ENCODE data around the gene AGTPBP1.

AGTPBP1 gene

GRCh38 chr9:85515021-85515420 lies 226.7 kb downstream of the AGTPBP1 start:
- Histone ChIP-seq H3K27me3 (replicated peaks; ENCODE audit: insufficient read depth, low read length) (no peaks in the 10 kb centered on the region), H3F3A (ENCODE audit: insufficient read depth, low read length) (no peaks in the 10 kb centered on the region), H3K4me3 (ENCODE audit: low read length) (no peak overlapping the region), H3K9me3 (replicated peaks; ENCODE audit: insufficient read depth, low read length) (no peaks in the 10 kb centered on the region), H2AFZ (ENCODE audit: low read length) (no peak overlapping the region), H3K4me2 (ENCODE audit: low read depth, low read length) (no peak overlapping the region), H3K4me1 (ENCODE audit: low read length) (no peaks in the 10 kb centered on the region), H3K36me3 (replicated peaks; ENCODE audit: insufficient read depth, low read length) (no peaks in the 10 kb centered on the region), H3K27ac (ENCODE audit: low read length) (no peak overlapping the region), H4K20me1 (ENCODE audit: insufficient read depth, low read length) (no peaks in the 10 kb centered on the region), H3K9me2 (replicated peaks; ENCODE audit: insufficient read depth, low read length) (no peaks in the 10 kb centered on the region), H3K9ac (ENCODE audit: low read length) (no peak overlapping the region), H3K79me2 (ENCODE audit: low read length) (no peaks in the 10 kb centered on the region)
- DNase-seq = no peak
- TF ChIP-seq EZH2phosphoT487 (IDR thresholded peaks at IDR 0.05; ENCODE audit: low read length) = no peak
- TF ChIP-seq CTCF (IDR thresholded peaks at IDR 0.05; ENCODE audit: low read length) = no peak
- no peak for TF ChIP-seq EZH2 (optimal IDR thresholded peaks at IDR 0.05; ENCODE audit: low read depth, low read length)

GRCh38 chr9:85514256-85514655 lies 227.5 kb downstream of the AGTPBP1 start:
- Histone ChIP-seq H3K4me3 (ENCODE audit: low read length) (no peak overlapping the region), H3K9me2 (replicated peaks; ENCODE audit: insufficient read depth, low read length) (no peaks in the 10 kb centered on the region)

GRCh38 chr9:85511746-85512145 lies 230.0 kb downstream of the AGTPBP1 start:
- Histone ChIP-seq H3K36me3 (replicated peaks; ENCODE audit: insufficient read depth, low read length) (no peaks in the 10 kb centered on the region), H3K4me1 (ENCODE audit: low read length) (no peaks in the 10 kb centered on the region), H3K27ac (ENCODE audit: low read length) (no peak overlapping the region), H2AFZ (ENCODE audit: low read length) (no peak overlapping the region), H3K4me3 (ENCODE audit: low read length) (no peak overlapping the region), H3K79me2 (ENCODE audit: low read length) (no peaks in the 10 kb centered on the region), H4K20me1 (ENCODE audit: insufficient read depth, low read length) (no peaks in the 10 kb centered on the region), H3K9me3 (replicated peaks; ENCODE audit: insufficient read depth, low read length) (no peaks in the 10 kb centered on the region), H3K4me2 (ENCODE audit: low read depth, low read length) (no peak overlapping the region), H3K9me2 (replicated peaks; ENCODE audit: insufficient read depth, low read length) (no peaks in the 10 kb centered on the region), H3K27me3 (replicated peaks; ENCODE audit: insufficient read depth, low read length) (no peaks in the 10 kb centered on the region), H3F3A (ENCODE audit: insufficient read depth, low read length) (no peaks in the 10 kb centered on the region), H3K9ac (ENCODE audit: low read length) (no peak overlapping the region)
- DNase-seq = no peak
- no peak for TF ChIP-seq EZH2phosphoT487 (IDR thresholded peaks at IDR 0.05; ENCODE audit: low read length)
- no peak for TF ChIP-seq CTCF (IDR thresholded peaks at IDR 0.05; ENCODE audit: low read length)
- TF ChIP-seq EZH2 (optimal IDR thresholded peaks at IDR 0.05; ENCODE audit: low read depth, low read length) = no peak

More at GRCh38 chr9:85514256-85514655, 227.5 kb downstream of the AGTPBP1 start:
- Histone ChIP-seq H3K36me3 (replicated peaks; ENCODE audit: insufficient read depth, low read length) (no peaks in the 10 kb centered on the region), H3K27me3 (replicated peaks; ENCODE audit: insufficient read depth, low read length) (no peaks in the 10 kb centered on the region), H4K20me1 (ENCODE audit: insufficient read depth, low read length) (no peaks in the 10 kb centered on the region), H2AFZ (ENCODE audit: low read length) (no peak overlapping the region), H3K27ac (ENCODE audit: low read length) (no peak overlapping the region), H3K4me1 (ENCODE audit: low read length) (no peaks in the 10 kb centered on the region), H3F3A (ENCODE audit: insufficient read depth, low read length) (no peaks in the 10 kb centered on the region), H3K4me2 (ENCODE audit: low read depth, low read length) (no peak overlapping the region), H3K79me2 (ENCODE audit: low read length) (no peaks in the 10 kb centered on the region), H3K9ac (ENCODE audit: low read length) (no peak overlapping the region), H3K9me3 (replicated peaks; ENCODE audit: insufficient read depth, low read length) (no peaks in the 10 kb centered on the region)
- DNase-seq = no peak
- no peak for TF ChIP-seq CTCF (IDR thresholded peaks at IDR 0.05; ENCODE audit: low read length)
- TF ChIP-seq EZH2 (optimal IDR thresholded peaks at IDR 0.05; ENCODE audit: low read depth, low read length) = no peak
- no peak for TF ChIP-seq EZH2phosphoT487 (IDR thresholded peaks at IDR 0.05; ENCODE audit: low read length)

Data from MM.1S (cell line).